NCI-H2107 treated with DMSO at 0.1 percent for 48 hours (cell line): ENCODE measurements around the gene TCFL5.
"Not testable (repeated sequence)": the region's sequence is repeated elsewhere in the genome, so short reads cannot be mapped to it uniquely, and the experiment has no call there.

Experiments
- DNase-seq: peaks from one replicate; lab custom pipeline; 2025; ENCODE audit not compliant: unreplicated experiment; lab: John Stamatoyannopoulos, UW

TCFL5 gene

GRCh38 chr20:62856931-62857619, 4.5 kb downstream of the TCFL5 start:
- DNase-seq, result no peak

- DNase-seq, result no peak
These were observed 6.5 kb downstream of the TCFL5 start for GRCh38 chr20:62855120-62855519.

DNA sequence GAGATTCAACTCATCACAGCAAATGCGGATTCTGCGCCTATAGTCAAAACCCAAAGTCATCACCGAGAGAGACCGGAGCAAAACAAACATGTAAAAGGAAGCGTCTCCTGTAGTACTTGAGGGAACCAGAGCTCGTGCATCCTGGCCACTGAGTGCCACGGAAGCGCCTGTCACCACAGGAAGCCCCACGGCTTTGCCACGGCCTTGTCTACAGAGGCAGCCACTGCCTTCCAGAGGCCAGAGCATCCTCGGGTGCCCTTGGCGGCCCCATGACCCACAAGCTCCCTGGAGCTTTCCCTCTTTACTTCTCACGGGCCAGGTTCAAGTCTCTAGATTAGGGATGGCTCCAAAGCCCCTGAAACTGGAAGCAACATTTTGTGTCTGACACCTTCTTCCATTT, 7.5 kb downstream of the TCFL5 start:
- DNase-seq, result no peak

- DNase-seq, result not testable (repeated sequence)
These were observed 8.3 kb downstream of the TCFL5 start for GRCh38 chr20:62853304-62853703.

- no peak for DNase-seq
These were observed 8.8 kb downstream of the TCFL5 start for GRCh38 chr20:62852841-62853240.

DNA sequence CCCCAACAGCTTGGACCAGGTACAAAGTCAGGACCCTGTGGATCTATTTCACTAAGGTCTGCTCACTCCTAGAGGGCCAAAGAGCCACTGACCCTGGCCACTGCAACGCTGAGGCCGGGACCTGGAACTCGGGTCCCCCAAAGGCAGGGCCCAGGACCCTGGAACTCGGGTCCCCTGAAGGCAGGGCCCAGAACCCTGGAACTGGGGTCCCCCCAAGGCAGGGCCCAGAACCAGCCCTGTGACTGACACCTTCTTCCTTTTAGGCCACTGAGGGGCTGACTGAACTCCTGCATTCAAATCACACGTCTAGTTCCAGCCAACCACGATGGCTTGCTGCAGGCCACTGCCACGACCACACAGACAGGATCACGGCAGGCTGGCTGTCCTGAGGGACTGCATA, 9.4 kb downstream of the TCFL5 start:
- no peak for DNase-seq

DNA sequence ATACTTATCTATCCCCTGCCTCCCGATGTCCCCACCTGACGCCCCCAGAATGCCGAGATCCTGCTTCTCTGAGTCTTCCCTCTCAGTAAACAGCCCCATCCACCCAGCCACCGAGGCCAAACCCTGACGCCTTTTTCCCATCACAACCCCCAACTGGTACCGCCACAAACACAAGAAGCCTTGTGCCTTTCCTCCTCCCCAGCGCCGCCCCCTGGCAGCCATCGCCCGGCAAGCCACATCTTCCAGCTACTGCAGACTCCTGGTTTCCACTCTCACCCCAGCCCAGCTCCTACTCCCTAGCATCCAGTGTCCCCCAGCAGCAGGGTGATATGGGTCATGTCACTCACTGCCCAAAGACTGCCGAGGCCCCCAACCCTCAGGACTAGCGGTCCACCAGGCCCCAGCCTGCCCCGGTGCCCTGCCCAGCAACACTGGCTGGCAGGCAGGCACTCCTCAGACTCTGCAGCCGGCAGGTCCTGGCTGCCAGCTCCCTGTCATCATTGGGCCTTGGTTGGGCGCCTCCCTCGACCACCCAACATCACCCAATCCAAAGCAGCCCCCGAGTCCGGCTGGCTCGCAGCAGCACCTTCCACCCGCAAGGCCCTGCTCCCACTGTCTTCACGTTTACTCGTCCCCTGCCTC, 11.2 kb downstream of the TCFL5 start:
- no peak for DNase-seq

- DNase-seq, result no peak
These were observed 12.2 kb downstream of the TCFL5 start for GRCh38 chr20:62849431-62849830.

GRCh38 chr20:62848917-62849316, 12.7 kb downstream of the TCFL5 start:
- DNase-seq, result not testable (repeated sequence)

DNA sequence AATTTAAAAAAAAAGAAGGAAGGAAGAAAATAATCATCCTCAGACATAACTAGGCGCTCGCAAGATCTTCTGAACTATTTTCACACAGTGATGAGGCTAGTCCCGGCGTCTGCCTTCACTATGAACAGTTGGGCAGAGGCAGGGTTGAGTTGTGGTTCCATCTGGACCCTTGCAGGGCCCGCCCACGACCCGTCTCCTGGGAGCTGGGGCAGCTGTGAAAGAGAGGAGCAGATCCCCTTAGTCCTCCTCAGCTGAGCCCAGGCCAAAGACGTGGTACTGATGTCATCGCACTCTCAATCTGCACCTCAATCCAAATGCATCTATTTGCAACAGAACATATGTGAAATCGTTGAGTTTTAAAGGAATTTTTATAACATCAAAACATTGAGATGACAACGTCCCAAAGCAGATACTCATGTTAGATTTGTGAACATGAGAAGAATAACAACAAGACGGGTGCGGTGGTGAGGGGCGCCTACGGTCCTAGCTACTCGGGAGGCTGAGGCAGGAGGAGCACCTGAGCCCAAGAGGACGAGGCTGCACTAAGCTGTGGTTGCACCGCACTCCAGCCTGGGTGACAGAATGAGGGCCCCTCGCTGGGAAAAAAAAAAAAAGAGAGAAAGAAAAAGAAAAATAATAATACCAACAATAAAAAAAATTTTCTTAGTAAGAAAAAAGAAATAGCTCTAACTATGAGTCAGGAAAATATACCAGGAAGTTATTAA, 15.3 kb downstream of the TCFL5 start:
- no peak for DNase-seq

GRCh38 chr20:62845416-62846160, 16.0 kb downstream of the TCFL5 start:
- DNase-seq, result no peak

DNA sequence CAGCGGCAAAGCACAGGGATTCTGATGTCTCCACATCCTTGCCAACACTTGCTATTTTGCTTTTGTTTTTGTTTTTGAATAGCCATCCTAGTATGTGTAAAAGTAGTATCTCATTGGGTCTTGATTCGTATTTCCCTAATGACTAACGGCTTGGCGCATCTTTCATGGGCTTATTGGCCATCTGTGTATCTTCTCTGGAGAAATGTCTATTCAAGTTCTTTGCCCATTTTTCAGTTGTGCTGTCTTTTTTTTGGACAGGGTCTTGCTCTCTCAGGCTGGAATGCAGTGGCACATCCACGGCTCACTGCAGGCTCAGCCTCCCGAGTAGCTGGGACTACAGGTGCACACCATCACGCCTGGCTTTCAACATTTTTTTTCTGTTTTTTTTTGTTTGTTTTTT, 17.4 kb downstream of the TCFL5 start:
- DNase-seq, result no peak

DNA sequence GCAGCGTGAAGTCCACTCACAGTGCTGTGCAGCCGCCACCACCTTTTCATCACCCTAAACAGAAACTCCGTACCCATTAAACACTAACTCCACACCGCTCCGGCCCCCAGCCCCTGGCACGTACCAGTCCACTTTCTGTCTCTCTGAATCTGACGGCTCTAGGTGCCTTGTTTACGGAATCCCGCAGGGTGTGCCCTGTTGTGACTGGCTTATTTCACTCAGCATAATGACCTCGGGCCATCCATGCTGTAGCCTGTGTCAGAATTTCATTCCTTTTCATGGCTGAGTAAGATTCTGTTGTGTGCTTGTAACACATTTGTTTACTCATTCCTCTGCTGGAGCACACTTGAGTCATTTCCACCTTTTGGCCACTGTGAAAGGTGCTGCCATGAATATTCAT, 18.0 kb downstream of the TCFL5 start:
- no peak for DNase-seq

DNA sequence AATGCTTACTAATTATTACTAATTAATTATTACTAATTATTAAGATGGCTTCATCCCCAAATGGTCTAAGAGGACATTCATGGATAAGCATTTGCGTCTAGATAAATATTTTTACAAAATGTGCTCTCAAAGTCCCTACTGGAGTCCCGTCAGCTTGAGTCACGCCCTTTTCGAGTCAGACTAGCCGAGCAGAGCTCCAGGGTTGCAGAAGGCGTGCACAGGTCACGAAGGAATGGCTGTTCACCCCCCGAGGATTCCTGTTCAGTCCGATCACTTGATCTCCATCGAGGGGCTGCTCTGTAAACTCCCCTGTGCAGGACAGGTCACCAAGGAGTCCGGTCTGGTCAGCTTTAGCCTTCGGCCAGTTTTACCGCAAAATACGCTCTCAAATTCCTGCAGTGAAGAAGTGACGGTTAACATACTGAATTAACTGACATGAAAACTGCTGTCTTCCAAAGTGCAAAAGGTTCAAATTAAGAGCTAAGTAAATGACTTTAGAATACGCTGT, 19.9 kb downstream of the TCFL5 start:
- DNase-seq, result no peak

- DNase-seq, result no peak
These were observed 21.1 kb downstream of the TCFL5 start for GRCh38 chr20:62840244-62841197.

GRCh38 chr20:62839816-62840215, 21.8 kb downstream of the TCFL5 start:
- DNase-seq, result no peak

DNA sequence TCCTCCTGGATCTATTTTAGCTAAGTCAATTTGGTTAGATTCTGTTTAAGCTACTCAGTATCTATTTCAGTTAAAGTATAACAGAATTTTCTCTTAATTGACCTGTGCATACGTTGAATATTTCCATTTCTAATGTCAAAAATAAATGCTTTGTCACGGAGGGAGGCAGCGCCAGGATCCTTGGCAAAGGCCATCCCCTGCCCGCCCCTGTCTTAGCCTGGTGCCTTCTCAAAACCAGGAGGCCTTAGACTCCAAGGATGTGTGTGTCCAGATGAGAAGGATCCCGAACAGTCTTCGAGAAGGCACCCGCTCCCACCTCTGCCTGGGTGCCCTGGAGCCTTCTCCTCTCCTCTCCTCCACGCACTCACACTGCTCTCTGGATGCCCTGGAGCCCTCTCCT, 22.4 kb downstream of the TCFL5 start:
- no peak for DNase-seq

DNA sequence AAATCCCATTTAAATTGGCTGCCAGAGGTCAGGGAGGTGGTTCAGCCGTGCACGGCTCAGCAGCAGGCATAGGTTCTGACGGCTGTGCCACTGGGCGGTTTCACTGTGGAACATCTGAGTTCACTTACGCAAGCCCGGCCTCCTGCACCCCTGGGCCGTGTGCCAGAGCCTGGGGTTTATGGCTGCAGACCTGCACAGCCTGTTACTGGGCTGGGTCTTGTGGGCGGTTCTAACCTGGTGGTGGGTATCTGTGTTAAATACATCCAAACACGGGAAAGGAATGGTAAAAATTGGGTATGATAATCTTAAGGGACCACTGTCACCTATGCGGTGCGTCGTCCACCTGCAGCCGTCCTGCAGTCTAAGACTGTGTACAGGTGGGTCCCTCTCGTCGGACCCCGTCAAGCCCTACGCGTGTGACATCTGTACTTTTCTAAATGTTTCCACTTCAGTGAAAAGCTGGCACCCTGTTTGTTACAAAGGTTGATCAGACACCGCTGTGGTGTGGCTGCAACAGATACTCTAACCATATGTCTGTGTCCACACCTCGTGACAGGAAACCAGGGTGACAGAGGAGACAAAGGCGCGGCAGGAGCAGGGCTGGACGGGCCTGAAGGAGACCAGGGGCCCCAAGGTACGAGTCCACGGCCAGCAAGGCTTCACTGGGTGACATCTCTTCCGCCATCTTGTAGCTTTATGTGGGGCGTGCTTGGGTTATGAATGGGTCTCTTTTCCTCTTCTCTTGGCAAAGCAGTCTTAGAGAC, 23.3 kb downstream of the TCFL5 start:
- DNase-seq, result peak; percentile 42

DNA sequence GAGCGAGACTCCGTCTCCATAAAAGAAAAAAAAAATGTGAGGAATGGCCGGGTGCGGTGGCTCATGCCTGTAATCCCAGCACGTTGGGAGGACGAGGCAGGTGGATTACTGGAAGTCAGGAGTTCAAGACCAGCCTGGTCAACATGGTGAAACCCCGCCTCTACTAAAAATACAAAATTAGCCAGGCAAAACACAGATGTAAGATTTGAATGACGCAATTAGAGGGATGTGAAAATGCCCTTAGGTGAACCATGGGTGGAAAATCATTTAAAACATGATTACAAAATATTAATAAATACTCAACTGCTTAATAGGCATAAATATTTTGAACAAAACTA, 23.9 kb downstream of the TCFL5 start:
- no peak for DNase-seq
